ENCODE data around the gene STRAP.
"Not testable (repeated sequence)": the region's sequence is repeated elsewhere in the genome, so short reads cannot be mapped to it uniquely, and the experiment has no call there.

The STRAP gene

GRCh38 chr12:15928870-15929571 is 46.8 kb downstream of the STRAP start:
- DNase-seq = no peak

DNA sequence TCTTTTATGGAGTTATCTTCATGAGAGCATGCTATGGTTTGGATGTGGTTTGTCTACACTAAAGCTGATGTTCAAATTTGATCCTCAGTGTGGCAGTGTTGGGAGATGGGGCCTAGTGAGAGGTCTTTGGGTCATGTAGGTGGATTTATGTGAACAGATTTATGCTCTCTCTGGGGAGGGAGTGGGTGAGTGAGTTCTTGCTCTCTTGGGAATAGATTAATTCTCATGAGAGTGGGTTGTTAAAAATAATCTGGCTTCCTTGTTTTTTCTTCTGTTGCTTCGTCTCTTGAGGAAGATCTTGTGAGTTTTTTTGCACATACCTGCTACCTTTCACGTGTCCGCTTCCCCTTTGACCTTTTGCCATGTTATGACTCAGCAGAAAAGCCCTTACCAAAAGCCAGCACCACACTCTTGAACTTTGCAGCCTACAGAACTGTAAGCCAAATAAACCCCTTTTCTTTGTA is 49.4 kb downstream of the STRAP start:
- no peak for DNase-seq

GRCh38 chr12:15932327-15932726 is 50.1 kb downstream of the STRAP start:
- DNase-seq = no peak

DNA sequence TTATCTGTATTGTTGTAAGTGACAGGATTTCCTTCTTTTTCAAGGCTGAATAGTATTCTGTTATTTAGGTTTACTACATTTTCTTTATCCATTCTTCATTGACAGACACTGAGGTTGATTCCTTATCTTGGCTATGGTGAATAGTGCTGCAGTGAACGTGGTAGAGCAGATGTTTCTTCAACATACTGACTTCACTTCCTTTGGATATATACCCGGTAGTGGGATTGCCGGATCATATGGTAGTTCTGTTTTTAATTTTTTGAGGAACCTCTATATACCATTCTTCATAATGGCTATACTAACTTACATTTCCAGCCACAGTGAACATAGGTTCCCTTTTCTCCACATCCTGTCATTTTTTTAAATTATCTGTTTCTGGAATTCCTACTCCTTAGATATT is 50.8 kb downstream of the STRAP start:
- no peak for DNase-seq

GRCh38 chr12:15933751-15934150 is 51.6 kb downstream of the STRAP start:
- DNase-seq = no peak

GRCh38 chr12:15936751-15937150 is 54.6 kb downstream of the STRAP start:
- DNase-seq = no peak

DNA sequence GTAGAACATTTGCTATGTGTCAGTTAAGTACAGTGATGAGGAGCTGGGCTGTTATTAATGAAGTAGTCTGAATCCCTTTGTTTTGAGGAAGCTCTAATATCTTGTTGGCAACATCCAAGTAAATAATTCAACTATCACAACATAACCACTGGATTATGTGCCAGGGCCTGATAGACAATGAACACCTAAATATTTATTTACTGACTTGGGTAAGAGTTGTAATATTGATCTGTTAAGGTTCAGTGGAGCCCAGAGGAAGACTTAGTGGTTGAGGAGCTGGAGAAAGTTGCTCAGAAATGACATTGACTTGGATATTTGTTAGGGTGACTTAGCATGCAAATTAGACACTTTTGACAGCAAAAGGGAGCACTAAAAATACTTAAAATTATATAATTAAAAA is 55.7 kb downstream of the STRAP start:
- no peak for DNase-seq

DNA sequence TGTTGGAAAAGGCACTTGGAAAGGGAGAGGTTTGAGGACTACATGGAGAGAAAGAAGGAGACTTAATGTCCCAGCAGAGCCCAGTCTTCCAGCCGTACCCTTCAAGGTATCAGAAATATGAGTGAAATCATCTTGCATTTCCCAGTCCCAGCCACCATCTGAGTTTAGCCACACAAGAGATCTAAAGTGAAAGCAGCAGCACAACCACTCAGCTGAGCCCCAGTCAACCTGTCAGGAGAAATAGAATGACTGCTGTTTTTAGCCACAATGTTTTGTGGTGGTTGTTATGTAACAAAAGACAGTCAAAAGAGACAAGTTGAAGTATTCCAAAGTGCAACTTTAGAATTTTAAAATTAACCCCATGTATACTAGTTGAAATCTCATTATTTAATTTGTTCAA is 56.9 kb downstream of the STRAP start:
- DNase-seq = no peak

DNA sequence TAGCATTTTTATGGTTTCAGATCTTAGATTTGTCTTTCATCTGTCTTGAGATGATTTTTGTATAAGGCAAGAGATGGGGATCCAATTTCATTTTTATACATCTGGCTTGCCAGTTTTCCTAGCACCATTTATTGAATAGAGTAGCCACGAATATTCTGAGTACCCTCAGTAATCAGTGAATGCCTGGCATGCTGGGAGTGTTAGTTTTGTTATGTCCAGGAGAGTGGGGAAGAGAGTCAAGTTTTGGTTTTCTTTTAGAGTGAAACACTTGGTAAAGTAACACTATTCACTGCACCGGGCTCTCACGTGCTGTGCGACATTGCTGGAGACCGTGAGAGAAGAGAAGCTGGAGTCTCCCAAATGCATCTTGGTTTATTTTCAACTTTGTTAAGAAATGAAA is 60.3 kb downstream of the STRAP start:
- no peak for DNase-seq

- not testable (repeated sequence) for DNase-seq
These were observed 61.3 kb downstream of the STRAP start for GRCh38 chr12:15943519-15943918.

- DNase-seq = not testable (repeated sequence)
These were observed 66.3 kb downstream of the STRAP start for GRCh38 chr12:15948461-15948860.

Measured in effector CD4-positive, alpha-beta T cell (primary cell).